C4-2B (cell line): ENCODE results near the gene CDK6.
"Not testable (repeated sequence)": the region's sequence is repeated elsewhere in the genome, so short reads cannot be mapped to it uniquely, and the experiment has no call there.

Experiments used
- CTCF ChIP-seq: fragments of 450-650 bp; conservative IDR thresholded peaks from 2 replicates; pipeline ENCODE4 v1.5.1; 2017; ENCODE audit warnings: mild to moderate bottlenecking
- ZFX ChIP-seq: fragments of 450-650 bp; IDR thresholded peaks from 2 replicates; pipeline ENCODE4 v1.6.1; 2017

GRCh38 chr7:92864169-92864568 lies 27.8 kb upstream of the CDK6 start:
- TF ChIP-seq CTCF: peak; percentile 48
- TF ChIP-seq ZFX: not testable (repeated sequence)
